GM19023 (cell line): ENCODE results near the gene C9orf78.
"Not testable (repeated sequence)": the region's sequence is repeated elsewhere in the genome, so short reads cannot be mapped to it uniquely, and the experiment has no call there.

ENCODE experiments used
- ATAC-seq: cut with Tn5 transposase; IDR thresholded peaks from one replicate; pipeline ENCODE4 v1.9.1; 2021; ENCODE audit warnings: mild to moderate bottlenecking, moderate library complexity; ENCODE audit not compliant: unreplicated experiment

C9orf78 gene

GRCh38 chr9:129814432-129815223, 20.4 kb downstream of the C9orf78 start:
- no peak for ATAC-seq

DNA sequence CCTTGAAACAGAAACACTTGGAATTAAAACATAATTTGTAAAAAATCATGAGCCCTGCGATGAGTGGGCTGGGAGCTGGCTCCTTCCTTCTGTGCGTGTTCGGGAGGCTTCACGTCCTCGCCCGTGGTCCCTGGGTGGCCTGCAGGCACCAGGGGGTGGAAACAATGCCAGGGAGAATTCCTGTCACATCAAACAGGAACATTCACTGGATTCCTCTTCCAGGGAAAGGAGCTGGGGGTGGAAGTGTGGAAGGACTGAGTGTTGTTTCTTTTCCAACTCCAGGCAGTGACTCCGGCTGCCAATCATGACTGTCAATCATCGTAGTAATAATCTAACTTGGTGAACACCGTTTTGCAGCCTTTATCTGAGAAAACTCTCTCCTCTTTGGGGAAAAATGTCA, 21.4 kb downstream of the C9orf78 start:
- no peak for ATAC-seq

DNA sequence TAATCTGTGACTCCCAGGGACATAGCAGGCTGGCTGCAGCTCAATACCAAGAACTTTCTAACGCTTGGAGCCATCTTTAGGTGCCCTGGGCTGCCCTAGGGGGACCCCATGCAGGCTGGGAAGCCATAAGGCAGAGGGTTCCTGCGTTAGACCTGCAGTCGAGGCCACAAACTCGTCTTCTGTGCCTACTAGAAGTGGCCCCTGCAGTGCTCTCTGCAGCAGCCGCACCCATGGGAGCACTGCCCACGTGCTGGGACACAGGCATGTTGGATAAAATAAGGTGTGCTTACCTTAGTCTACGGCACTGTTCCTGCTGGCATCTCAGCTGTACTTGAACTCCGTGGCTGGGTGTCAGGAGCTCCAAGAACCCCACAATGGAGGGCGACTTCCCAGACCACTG, 22.7 kb downstream of the C9orf78 start:
- ATAC-seq = no peak

GRCh38 chr9:129811967-129812363, 23.1 kb downstream of the C9orf78 start:
- ATAC-seq = no peak

DNA sequence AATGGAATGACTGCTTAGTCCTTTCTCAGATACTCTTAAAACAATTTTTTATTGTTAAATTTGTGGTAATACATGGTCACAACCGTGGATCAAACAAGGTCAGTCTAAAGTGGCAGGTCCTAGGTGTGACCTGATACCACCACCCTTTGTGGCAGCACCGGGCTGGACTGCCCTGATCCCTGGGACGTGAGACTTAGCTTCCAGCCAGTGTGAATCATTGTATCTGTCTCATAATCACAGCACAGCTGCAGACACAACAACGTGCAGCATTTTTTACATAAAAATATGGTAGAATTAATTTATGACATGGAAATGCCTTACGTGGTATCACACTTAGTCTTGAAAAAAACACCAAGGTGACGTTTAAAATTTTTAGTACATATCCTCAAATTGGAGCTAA, 24.3 kb downstream of the C9orf78 start:
- ATAC-seq = no peak

- no peak for ATAC-seq
These were observed 25.0 kb downstream of the C9orf78 start for GRCh38 chr9:129810116-129810515.

- no peak for ATAC-seq
These were observed 25.7 kb downstream of the C9orf78 start for GRCh38 chr9:129809346-129809745.

GRCh38 chr9:129806061-129806460, 29.0 kb downstream of the C9orf78 start:
- ATAC-seq = no peak

DNA sequence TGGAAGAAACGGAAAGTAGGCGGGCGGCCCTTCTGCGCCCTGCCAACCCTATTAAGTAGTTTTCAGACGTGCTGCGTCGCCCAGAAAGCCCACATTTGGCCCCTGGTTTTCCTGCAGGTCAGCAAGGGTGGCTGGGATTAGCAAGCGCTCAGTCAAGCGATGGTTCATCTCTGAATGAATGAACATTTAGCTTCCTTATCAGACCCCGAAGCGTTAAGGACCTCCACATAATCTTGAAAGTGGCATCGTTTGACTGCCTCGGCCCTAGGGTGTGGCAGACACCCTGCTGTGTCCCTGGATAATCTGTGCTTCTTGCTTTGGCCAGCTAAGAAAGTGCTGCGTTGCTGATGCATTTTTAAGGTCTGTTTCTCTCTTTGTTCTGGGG, 31.4 kb downstream of the C9orf78 start:
- ATAC-seq = peak; percentile 7

- peak; percentile 93 for ATAC-seq
These were observed 32.0 kb downstream of the C9orf78 start, which contains the start of gene TOR1B for GRCh38 chr9:129802833-129803675. TSS of gene TOR1B (plus strand) at chr9:129803184. CDS start at chr9:129803213, 29 bp downstream.

GRCh38 chr9:129801504-129801903, 33.6 kb downstream of the C9orf78 start:
- no peak for ATAC-seq

DNA sequence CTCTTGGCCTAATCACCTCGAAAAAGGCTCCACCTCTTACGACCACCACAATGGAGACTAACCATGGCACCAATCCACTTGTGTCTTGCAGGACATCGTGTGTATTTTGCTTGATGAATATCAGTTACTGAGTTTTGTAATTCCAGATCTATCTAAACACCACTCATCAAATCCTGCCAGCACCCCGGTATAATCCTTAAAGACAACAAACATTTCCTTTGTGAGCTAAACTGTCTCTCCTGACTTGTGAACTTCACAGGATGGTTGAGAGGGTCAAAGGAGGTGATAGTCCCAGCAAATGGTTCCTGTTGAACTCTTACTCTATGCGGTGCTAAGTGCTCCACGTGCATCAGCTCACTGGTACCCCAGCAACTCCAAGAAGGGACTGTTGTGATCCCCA, 36.1 kb downstream of the C9orf78 start:
- no peak for ATAC-seq

DNA sequence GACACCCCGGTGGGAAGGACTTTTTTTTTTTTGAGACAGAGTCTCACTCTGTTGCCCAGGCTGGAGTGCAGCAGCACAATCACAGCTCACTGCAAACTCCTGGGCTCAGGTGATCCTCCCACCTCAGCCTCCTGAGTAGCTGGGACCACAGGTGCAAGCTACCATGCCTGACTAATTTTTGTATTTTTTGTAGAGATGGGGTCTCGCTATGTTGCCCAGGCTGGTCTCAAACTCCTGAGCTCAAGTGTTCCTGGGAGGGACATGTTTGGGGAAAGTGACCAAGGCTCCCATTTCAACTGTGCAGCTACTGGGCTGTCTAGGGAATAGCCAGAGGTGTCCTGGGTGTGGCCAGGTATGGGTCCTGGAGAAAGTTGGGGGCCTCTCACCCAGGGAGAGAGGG, 39.0 kb downstream of the C9orf78 start:
- not testable (repeated sequence) for ATAC-seq

DNA sequence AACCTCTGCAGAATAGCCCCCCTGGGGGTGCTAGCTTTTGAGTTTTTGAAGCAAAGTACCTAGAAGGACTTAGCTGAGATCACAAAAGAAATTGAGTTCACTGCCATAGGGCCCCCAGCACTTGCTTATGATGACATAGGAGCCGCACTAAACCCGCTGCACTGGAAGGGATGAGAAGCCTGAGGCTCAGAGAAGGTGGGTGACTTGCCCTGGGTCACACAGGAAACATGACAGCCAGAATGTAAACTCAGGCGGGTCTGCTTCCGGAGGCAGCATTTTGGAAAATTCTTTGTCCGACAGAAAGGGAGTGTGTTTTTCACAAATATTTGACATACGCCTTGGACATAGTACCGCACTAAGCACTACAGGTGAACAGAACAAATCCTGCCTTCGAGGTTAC, 40.5 kb downstream of the C9orf78 start:
- no peak for ATAC-seq

- no peak for ATAC-seq
These were observed 48.6 kb downstream of the C9orf78 start for GRCh38 chr9:129786481-129786880.

DNA sequence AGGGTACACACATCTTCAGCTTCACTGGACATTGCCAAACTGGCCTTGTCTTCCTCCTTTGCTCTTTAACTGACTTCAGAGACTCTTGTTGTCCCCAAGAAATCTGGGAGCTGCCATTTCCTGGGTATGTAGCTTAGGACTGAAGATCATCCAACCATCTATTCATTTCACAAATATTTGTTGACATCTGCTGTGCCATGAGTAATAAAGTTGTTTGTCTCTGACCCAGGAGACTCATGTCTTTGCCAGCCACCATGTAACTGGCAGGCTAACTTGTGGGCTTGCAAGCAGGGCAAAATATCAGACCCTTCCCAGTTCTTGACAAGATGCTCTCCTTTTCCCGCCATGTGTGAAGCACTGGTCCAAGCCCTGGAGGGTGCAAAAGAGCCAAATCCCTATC, 49.2 kb downstream of the C9orf78 start:
- no peak for ATAC-seq

DNA sequence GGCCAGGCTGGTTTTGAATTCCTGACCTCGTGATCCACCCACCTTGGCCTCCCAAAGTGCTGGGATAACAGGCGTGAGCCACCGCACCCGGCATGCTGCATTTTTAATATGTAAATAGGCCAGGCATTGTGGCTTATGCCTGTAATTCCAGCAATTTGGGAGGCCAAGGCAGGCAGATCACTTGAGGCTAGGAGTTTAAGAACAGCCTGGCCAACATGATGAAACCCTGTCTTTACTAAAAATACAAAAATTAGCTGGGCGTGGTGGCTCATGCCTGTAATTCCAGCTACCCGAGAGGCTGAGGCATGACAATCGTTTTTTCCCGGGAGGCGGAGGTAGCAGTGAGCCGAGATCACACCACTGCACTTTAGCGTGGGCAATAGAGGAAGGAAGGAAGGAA, 50.1 kb downstream of the C9orf78 start:
- ATAC-seq = not testable (repeated sequence)

GRCh38 chr9:129783516-129784361, 51.3 kb downstream of the C9orf78 start:
- ATAC-seq = no peak

- ATAC-seq = no peak
These were observed 53.1 kb downstream of the C9orf78 start for GRCh38 chr9:129781981-129782380.

DNA sequence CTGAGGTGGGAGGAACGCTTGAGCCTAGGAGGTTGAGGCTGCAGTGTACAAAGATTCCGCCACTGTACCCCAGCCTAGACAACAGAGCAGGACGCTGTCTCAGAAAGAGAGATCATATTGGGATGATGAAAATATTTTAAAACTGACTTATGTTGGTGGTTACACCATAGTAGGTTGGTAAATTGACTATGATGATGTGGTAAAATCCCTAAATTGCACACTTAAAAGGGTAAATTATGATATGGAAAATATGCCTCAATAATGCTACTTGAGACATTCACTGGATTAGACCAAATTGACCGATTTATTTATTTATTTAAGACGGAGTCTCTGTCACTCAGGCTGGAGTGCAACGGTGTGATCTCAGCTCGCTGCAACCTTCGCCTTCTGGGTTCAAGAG, 53.9 kb downstream of the C9orf78 start:
- ATAC-seq = no peak

DNA sequence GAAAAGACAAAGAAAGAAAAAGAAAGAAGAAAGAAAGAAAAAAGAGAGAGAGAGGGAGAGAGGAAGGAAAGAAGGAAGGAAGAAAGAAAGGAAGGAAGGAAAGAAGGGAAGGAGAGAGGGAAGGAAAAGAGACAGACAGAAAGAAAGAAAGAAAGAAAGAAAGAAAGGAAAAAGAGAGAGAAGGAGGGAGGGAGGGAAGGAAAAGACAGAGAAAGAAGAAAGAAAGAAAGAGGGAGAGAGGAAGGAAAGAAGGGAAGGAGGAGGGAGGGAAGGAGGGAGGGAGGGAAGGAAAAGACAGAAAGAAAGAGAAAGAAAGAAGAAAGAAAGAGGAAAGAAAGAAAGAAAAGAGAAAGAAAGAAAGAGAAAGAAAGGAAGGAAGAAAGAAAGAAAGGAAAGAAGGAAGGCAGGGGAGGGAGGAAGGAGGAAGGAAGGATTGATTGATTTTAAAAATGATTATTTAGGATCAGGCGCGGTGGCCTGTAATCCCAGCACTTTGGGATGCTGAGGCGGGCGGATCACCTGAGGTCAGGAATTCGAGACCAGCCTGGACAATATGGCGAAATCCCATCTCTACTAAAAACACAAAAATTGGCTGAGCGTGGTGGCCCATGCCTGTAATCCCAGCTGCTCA, 55.4 kb downstream of the C9orf78 start:
- ATAC-seq = no peak
